ENCODE data around the gene SF3B6. TPM values are rescaled to one million over a fixed set of nuclear protein-coding genes. Genes with fewer than 3 reads are reported as not detected.

SF3B6 gene
- total RNA-seq, 1 donor from 2014 or later: 128 TPM

DNA sequence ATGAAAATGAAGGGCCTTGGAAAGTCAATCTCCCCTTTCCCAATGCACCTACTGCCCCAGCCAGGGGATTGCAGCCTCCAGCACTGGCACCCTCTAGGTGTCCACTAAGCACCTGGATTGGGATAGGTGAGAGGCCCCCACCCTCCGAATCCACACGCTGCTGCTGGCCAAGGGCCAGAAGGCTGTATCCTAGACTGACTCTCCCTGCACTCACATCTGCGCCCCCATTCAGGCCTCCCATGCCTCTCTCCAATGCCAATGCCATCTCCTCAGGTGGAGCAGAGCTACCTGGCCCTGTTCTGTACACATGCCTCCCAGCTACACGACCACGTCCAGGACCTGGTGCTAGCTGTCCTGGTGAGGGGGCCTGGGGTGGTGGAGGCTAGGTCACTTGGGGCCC, 56.4 kb downstream of the SF3B6 start:
- Mint-ChIP-seq H3K4me3 (no peak overlapping the region), H3K4me1 (ENCODE audit: low read depth) (no peaks in the 10 kb centered on the region), H3K36me3 (ENCODE audit: low read depth) (no peaks in the 10 kb centered on the region), H3K27ac (no peak overlapping the region), H3K27me3 (ENCODE audit: insufficient read depth) (no peaks in the 10 kb centered on the region), H3K9me3 (no peaks in the 10 kb centered on the region)
- intact Hi-C loops (cut with micrococcal nuclease): no loop called here
- DNase-seq (ENCODE audit: low spot score): no peak

DNA sequence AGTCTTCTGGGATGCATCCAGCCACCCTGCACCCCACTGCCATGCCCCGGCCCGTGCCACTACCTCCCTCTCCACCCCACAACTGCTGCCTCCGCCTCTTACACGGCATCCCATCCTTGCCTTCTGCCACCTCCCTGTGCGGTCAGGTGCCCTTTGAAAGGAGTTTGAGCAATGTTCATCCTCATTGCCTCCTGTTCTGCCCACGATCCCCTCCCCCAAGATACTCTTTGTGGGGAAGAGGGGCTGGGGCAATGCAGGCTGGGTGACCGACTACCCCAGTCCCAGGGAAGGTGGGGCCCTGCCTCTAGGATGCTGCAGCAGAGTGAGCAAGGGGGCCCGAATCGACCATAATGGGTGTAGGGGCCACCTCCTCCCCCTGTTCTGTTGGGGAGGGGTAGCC, 57.9 kb downstream of the SF3B6 start:
- H3K27ac Mint-ChIP-seq: no peak overlapping the region
- no peak for DNase-seq (ENCODE audit: low spot score)
- H3K4me1 Mint-ChIP-seq (ENCODE audit: low read depth): no peaks in the 10 kb centered on the region
- no peak overlapping the region for H3K4me3 Mint-ChIP-seq
- peaks cover 4% of the 10 kb centered on the region for H3K27me3 Mint-ChIP-seq (ENCODE audit: insufficient read depth)
- intact Hi-C loops (cut with micrococcal nuclease): no loop called here
- H3K36me3 Mint-ChIP-seq (ENCODE audit: low read depth): no peaks in the 10 kb centered on the region
- H3K9me3 Mint-ChIP-seq: no peaks in the 10 kb centered on the region

- Mint-ChIP-seq H3K36me3 (ENCODE audit: low read depth) (no peaks in the 10 kb centered on the region), H3K4me3 (no peak overlapping the region), H3K27ac (no peak overlapping the region), H3K9me3 (no peaks in the 10 kb centered on the region), H3K27me3 (ENCODE audit: insufficient read depth) (peaks cover 4% of the 10 kb centered on the region), H3K4me1 (ENCODE audit: low read depth) (no peaks in the 10 kb centered on the region)
- intact Hi-C loops (cut with micrococcal nuclease): no loop called here
- no peak for DNase-seq (ENCODE audit: low spot score)
These were observed 58.4 kb downstream of the SF3B6 start for GRCh38 chr2:24017711-24018110.

Other genes starting within 250 kb of the SF3B6 start
- 25.9 and 27.8 TPM in 2 replicates for gene ATAD2B, start 149.2 kb downstream of the SF3B6 start, total RNA-seq
- 11.4 and 13.0 TPM in 2 replicates for gene UBXN2A, start 135.9 kb downstream of the SF3B6 start, total RNA-seq
- 0.12 TPM in 1 of 2 replicates, not detected in the other for gene MFSD2B, start 66.2 kb downstream of the SF3B6 start, total RNA-seq
- gene WDCP, start 28.9 kb downstream of the SF3B6 start, total RNA-seq: 21.9 and 23.1 TPM in 2 replicates
- gene FKBP1B, start 26.6 kb downstream of the SF3B6 start, total RNA-seq: 0.47 and 0.71 TPM in 2 replicates
- gene TP53I3, start 8.5 kb upstream of the SF3B6 start, total RNA-seq: 0.70 and 0.96 TPM in 2 replicates
- not detected in 2 replicates for gene PFN4, start 47.0 kb upstream of the SF3B6 start, total RNA-seq
- gene FAM228B, start 47.1 kb upstream of the SF3B6 start, total RNA-seq: 3.1 and 4.8 TPM in 2 replicates
- not detected in 2 replicates for gene FAM228A, start 98.7 kb upstream of the SF3B6 start, total RNA-seq